PC-3 (cell line): Measurements from ENCODE around the gene STRADA. TPM values are rescaled to one million over a fixed set of nuclear protein-coding genes. Genes with fewer than 3 reads are reported as not detected.

Experiments
- ATAC-seq: fragments of 200-7000 bp; cut with Tn5 transposase; 2 replicates; pipeline ENCODE4 v1.9.1; 2020; ENCODE audit warnings: mild to moderate bottlenecking, moderate library complexity
- BruUV-seq: library from RNA; stranded (reverse); fragments of 400-500 nt; replicated peaks from 2 replicates; lab custom pipeline; 2021; lab: Mats Ljungman, UMichigan
- CTCF ChIA-PET: fragments of 300-600 bp; sonication (Branson Sonifier 250); formaldehyde crosslinking; loops from one replicate; lab custom pipeline; 2022; ENCODE audit warnings: antibody characterized with exemption; lab: Charles Lee
- POLR2A ChIA-PET: fragments of 300-600 bp; sonication (Branson Sonifier 250); formaldehyde crosslinking; loops from one replicate; lab custom pipeline; 2022; ENCODE audit warnings: antibody characterized with exemption; ENCODE audit not compliant: unreplicated experiment; lab: Charles Lee
- DNase-seq: peaks from one replicate; pipeline ENCODE4 v3.0.0-alpha.2; 2015
- H2AFZ ChIP-seq: fragments of 300-600 bp; sonication (generic); 2 replicates; pipeline ENCODE4 v1.6.0; 2016; ENCODE audit warnings: antibody characterized with exemption, low read length
- H3F3A ChIP-seq: fragments of 300-600 bp; sonication (generic); one replicate; pipeline ENCODE4 v1.6.0; 2017; ENCODE audit warnings: antibody characterized with exemption, low read length, control low read depth, mild to moderate bottlenecking; ENCODE audit not compliant: unreplicated experiment
- H3K27ac ChIP-seq: fragments of 300-600 bp; sonication (generic); 2 replicates; pipeline ENCODE4 v1.5.1; 2016; ENCODE audit warnings: mild to moderate bottlenecking, low read length
- H3K27me3 ChIP-seq: fragments of 300-600 bp; sonication (generic); 2 replicates; pipeline ENCODE4 v1.6.1; 2016; ENCODE audit warnings: low read length, mixed read lengths
- H3K36me3 ChIP-seq: fragments of 300-600 bp; sonication (generic); 2 replicates; pipeline ENCODE4 v1.6.1; 2016; ENCODE audit warnings: low read depth, mixed run types, low read length, mixed read lengths
- H3K4me1 ChIP-seq: fragments of 300-600 bp; sonication (generic); 2 replicates; pipeline ENCODE4 v1.5.1; 2016; ENCODE audit warnings: low read length; ENCODE audit not compliant: insufficient read depth
- H3K4me2 ChIP-seq: fragments of 300-600 bp; sonication (generic); 2 replicates; pipeline ENCODE4 v1.6.0; 2016; ENCODE audit warnings: low read length
- H3K4me3 ChIP-seq: fragments of 300-600 bp; sonication (generic); 2 replicates; pipeline ENCODE4 v1.5.1; 2016; ENCODE audit warnings: mild to moderate bottlenecking, low read length, mixed read lengths
- H3K79me2 ChIP-seq: fragments of 300-600 bp; sonication (generic); 2 replicates; pipeline ENCODE4 v1.6.1; 2017; ENCODE audit warnings: low read length, mixed read lengths
- H3K9ac ChIP-seq: fragments of 300-600 bp; sonication (generic); 2 replicates; pipeline ENCODE4 v1.6.0; 2016; ENCODE audit warnings: mild to moderate bottlenecking, low read length
- H3K9me2 ChIP-seq: fragments of 300-600 bp; sonication (generic); replicated peaks from 2 replicates; pipeline ENCODE4 v1.6.1; 2016; ENCODE audit warnings: mixed run types, low read length, mixed read lengths
- H3K9me3 ChIP-seq: fragments of 300-600 bp; sonication (generic); 2 replicates; pipeline ENCODE4 v1.6.1; 2016; ENCODE audit warnings: low read length, mixed read lengths
- H4K20me1 ChIP-seq: fragments of 300-600 bp; sonication (generic); 2 replicates; pipeline ENCODE4 v1.6.1; 2016; ENCODE audit warnings: low read length, mixed read lengths
- EZH2 ChIP-seq: fragments of 300-600 bp; sonication (generic); IDR thresholded peaks from one replicate; pipeline ENCODE4 v1.6.1; 2017; ENCODE audit warnings: antibody characterized with exemption, mild to moderate bottlenecking, low read length; ENCODE audit not compliant: unreplicated experiment
- EZH2phosphoT487 ChIP-seq: fragments of 300-600 bp; sonication (generic); IDR thresholded peaks from 2 replicates; pipeline ENCODE4 v1.6.1; 2018; ENCODE audit warnings: mild to moderate bottlenecking, antibody characterized with exemption, low read length, borderline replicate concordance
- intact Hi-C: fragments of 100-400 bp; cut with micrococcal nuclease; formaldehyde crosslinking; loops from 2 replicates; pipeline ENCODE4 v1.9.0; 2023
- total RNA-seq: library from RNA; depleted of rRNA; stranded (reverse); fragments of >200 nt; gene quantifications from 2 replicates; pipeline ENCODE4 v1.2.3, GENCODE V29; 2014
- TF ChIP-seq, protein P1 (sequence below): fragments of 300-600 bp; sonication (generic); conservative IDR thresholded peaks from 2 replicates; pipeline ENCODE4 v1.5.1; 2017; ENCODE audit warnings: antibody characterized with exemption, low read depth, mild to moderate bottlenecking, low read length

Gene STRADA
- total RNA-seq, 1 experiment from 2014 or later: 17.9 TPM

DNA sequence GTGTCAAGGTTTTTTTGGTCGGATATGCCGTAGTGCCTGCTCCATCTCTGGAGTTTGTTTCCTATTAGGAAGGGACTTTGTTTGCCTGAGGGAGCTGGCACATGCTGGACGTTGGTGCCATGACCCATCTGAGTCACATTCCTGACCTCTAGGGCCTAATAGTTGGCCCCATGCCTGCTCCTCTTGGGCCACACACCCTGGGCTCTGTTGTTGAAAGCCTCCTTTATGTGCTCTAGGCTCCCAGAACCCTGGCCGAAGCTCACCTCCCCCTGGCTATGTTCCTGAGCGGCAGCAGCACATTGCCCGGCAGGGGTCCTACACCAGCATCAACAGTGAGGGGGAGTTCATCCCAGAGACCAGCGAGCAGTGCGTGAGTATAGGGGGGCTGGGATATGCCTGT is 60.1 kb downstream of the STRADA start:
- intact Hi-C loops: no loop called here
- Histone ChIP-seq H4K20me1 (no peaks in the 10 kb centered on the region), H3K36me3 (no peaks in the 10 kb centered on the region), H3K27me3 (no peaks in the 10 kb centered on the region), H3K4me3 (no peak overlapping the region), H2AFZ (no peak overlapping the region), H3K27ac (no peak overlapping the region), H3K4me1 (peaks cover under 1% of the 10 kb centered on the region), H3K9ac (no peak overlapping the region), H3K9me2 (no peaks in the 10 kb centered on the region), H3F3A (no peaks in the 10 kb centered on the region), H3K4me2 (no peak overlapping the region), H3K9me3 (no peaks in the 10 kb centered on the region), H3K79me2 (no peaks in the 10 kb centered on the region)
- ChIA-PET CTCF (no interaction called here), POLR2A (no interaction called here)
- ATAC-seq (no peak), DNase-seq (no peak)
- TF ChIP-seq EZH2phosphoT487: no peak
- no peak for TF ChIP-seq EZH2
- TF ChIP-seq, protein P1, sequence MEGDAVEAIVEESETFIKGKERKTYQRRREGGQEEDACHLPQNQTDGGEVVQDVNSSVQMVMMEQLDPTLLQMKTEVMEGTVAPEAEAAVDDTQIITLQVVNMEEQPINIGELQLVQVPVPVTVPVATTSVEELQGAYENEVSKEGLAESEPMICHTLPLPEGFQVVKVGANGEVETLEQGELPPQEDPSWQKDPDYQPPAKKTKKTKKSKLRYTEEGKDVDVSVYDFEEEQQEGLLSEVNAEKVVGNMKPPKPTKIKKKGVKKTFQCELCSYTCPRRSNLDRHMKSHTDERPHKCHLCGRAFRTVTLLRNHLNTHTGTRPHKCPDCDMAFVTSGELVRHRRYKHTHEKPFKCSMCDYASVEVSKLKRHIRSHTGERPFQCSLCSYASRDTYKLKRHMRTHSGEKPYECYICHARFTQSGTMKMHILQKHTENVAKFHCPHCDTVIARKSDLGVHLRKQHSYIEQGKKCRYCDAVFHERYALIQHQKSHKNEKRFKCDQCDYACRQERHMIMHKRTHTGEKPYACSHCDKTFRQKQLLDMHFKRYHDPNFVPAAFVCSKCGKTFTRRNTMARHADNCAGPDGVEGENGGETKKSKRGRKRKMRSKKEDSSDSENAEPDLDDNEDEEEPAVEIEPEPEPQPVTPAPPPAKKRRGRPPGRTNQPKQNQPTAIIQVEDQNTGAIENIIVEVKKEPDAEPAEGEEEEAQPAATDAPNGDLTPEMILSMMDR: no peak
- BruUV-seq: no TSS peak

DNA sequence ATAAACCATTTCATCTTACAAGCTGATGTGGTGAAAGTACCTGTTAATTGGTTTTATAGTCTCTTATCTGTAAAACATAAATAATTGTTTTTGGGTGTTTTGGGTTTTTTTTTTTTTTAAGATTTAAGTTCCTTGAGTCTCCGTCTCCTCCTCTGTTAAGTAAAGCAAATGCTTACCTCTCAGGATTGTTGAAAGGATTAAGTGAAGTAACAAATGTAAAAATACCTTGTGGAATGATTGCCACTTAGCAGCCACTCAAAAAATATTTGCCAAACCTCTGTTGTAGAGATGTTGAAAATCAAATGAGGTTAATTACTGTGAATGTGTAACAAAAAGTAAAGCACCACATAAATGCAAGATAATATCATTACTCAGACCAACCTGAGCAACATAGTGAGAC is 60.9 kb downstream of the STRADA start:
- Histone ChIP-seq H3K27ac (no peak overlapping the region), H3F3A (no peaks in the 10 kb centered on the region), H3K9me3 (no peaks in the 10 kb centered on the region), H3K9me2 (no peaks in the 10 kb centered on the region), H2AFZ (no peak overlapping the region), H3K27me3 (no peaks in the 10 kb centered on the region), H4K20me1 (no peaks in the 10 kb centered on the region), H3K9ac (no peak overlapping the region), H3K4me1 (peaks cover 9% of the 10 kb centered on the region), H3K79me2 (no peaks in the 10 kb centered on the region), H3K4me2 (no peak overlapping the region), H3K4me3 (no peak overlapping the region), H3K36me3 (no peaks in the 10 kb centered on the region)
- no TSS peak for BruUV-seq
- CTCF ChIA-PET: no interaction called here
- POLR2A ChIA-PET: no interaction called here
- ATAC-seq: no peak
- TF ChIP-seq EZH2phosphoT487 (no peak), EZH2 (no peak)
- TF ChIP-seq, protein P1: no peak
- intact Hi-C loops: no loop called here
- no peak for DNase-seq

DNA sequence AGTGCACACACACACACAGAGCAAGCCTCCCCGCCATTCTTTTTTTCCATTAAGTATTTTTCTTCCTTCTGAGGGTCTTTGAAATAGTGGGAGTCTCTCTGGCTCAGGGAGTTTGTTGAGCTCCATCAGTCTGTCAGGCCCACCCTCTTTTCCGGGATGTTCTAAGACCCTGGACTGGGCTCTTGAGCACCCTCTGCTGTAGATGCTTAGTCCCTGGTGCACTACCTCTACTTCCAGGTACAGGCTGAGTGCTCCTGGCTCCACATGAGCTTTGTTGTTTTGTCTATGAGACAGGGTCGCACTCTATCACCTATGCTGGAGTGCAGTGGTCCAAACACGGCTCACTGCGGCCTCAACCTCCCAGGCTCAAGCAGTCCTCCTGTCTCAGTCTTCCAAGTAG is 62.4 kb downstream of the STRADA start:
- Histone ChIP-seq H2AFZ (no peak overlapping the region), H3K4me2 (no peak overlapping the region), H3K27me3 (no peaks in the 10 kb centered on the region), H3K36me3 (no peaks in the 10 kb centered on the region), H3K79me2 (no peaks in the 10 kb centered on the region), H3K9ac (no peak overlapping the region), H3K4me3 (no peak overlapping the region), H3K9me2 (no peaks in the 10 kb centered on the region), H3K9me3 (no peaks in the 10 kb centered on the region), H3K4me1 (peaks cover 15% of the 10 kb centered on the region), H3K27ac (no peak overlapping the region), H3F3A (no peaks in the 10 kb centered on the region), H4K20me1 (no peaks in the 10 kb centered on the region)
- CTCF ChIA-PET: no interaction called here
- POLR2A ChIA-PET: no interaction called here
- DNase-seq: no peak
- TF ChIP-seq EZH2phosphoT487: no peak
- TF ChIP-seq EZH2: no peak
- TF ChIP-seq, protein P1: peak; percentile 46
- no TSS peak for BruUV-seq
- intact Hi-C loops: no loop called here
- ATAC-seq: no peak
